ENCODE measurements around the gene JMJD6.
A peak's percentile ranks its signal among the peaks of the same experiment; 100 is the strongest.
"Not testable (repeated sequence)": the region's sequence is repeated elsewhere in the genome, so short reads cannot be mapped to it uniquely, and the experiment has no call there.

Gene JMJD6

GRCh38 chr17:76726231-76726775 lies at the start of gene JMJD6:
Gene JMJD6, minus strand, starts transcription at chr17:76726606. Its CDS starts 131 bp downstream, at chr17:76726475.
- peak; percentile 93 for DNase-seq (ENCODE audit: low read depth)

DNA sequence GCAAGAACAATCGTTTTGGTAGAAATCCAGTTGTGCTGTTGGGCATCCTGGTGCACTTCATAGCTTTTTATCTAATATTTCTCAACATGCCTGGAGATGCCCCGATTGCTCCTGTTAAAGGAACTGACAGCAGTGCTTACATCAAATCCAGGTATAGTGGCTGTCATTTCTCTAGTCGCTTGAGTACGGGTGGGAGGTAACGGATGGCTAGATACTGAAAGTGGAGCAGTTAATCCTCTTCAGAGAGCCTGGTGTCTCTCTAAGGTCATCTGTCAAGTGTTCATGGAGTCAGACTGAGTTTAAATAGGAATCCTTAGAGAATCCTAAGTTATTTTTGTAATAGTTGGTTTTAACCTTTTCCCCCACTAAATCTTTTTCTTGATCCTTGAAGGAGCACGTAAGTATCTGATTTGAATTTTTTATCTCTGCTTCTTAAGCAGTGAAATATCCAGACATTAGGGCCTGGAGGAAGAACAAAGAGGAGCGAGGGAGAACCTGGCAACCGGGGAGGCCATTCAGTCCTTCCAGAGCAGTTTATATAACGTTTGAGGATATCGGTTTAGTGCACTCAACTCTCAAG lies 48.7 kb upstream of the JMJD6 start:
- DNase-seq (ENCODE audit: low read depth), result no peak

GRCh38 chr17:76772842-76773525 lies 46.6 kb upstream of the JMJD6 start:
- DNase-seq (ENCODE audit: low read depth), result peak; percentile 77

DNA sequence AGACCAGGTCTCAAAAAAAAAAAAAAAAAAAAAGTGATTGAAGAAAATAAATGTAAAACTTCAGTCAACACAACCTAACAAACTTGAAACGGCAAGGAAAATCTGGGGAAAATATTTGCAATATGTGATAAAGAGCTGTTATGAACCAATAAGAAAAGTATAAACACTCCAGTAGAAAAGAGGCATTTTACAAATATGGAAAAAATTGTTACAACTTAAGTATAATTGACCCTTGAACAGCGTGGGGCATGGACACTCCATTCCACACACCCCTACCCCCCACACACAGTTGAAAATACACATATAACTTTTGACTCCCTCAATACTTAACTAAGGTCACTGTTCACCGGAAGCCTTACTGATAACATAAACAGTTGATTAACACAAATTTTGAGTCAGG lies 32.2 kb upstream of the JMJD6 start:
- no peak for DNase-seq (ENCODE audit: low read depth)

DNA sequence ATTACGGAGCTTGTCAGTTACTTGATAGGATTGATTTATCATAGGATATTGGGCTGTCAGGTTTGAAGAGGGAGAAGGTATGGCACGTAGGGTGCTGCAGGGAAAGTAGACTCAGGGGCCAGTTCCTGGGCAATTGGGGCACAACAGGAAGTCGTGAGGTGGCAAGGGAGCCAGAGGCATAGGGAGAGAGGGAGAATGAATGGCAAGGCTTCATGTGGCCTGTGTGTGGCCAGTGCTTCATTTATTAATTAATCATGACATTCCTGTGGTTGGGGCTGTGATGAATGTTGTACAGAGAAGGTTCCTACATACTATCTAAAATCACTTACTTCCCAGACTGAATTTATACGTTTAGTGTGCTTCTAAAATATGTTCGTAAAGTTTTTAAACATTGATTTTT lies 30.9 kb upstream of the JMJD6 start:
- no peak for DNase-seq (ENCODE audit: low read depth)

DNA sequence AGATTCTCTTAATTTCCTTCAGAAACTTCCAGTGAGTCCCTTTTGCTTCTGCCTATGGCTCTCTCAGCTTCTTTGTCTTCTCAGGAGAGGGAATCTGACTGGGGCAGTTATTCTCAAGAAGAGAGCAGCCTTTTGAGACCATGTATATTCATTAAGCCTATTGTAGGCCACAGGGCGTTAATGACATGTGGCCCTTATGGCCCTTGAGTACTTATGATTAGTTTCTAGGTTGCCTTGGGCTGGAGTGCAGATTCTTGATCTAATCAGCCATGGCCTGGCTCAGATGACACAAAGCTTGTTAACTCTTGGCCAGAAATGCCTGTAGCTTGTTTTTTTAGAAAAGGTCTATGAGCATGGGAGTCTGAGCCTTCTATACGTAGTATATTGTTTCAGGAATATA lies 28.9 kb upstream of the JMJD6 start:
- no peak for DNase-seq (ENCODE audit: low read depth)

DNA sequence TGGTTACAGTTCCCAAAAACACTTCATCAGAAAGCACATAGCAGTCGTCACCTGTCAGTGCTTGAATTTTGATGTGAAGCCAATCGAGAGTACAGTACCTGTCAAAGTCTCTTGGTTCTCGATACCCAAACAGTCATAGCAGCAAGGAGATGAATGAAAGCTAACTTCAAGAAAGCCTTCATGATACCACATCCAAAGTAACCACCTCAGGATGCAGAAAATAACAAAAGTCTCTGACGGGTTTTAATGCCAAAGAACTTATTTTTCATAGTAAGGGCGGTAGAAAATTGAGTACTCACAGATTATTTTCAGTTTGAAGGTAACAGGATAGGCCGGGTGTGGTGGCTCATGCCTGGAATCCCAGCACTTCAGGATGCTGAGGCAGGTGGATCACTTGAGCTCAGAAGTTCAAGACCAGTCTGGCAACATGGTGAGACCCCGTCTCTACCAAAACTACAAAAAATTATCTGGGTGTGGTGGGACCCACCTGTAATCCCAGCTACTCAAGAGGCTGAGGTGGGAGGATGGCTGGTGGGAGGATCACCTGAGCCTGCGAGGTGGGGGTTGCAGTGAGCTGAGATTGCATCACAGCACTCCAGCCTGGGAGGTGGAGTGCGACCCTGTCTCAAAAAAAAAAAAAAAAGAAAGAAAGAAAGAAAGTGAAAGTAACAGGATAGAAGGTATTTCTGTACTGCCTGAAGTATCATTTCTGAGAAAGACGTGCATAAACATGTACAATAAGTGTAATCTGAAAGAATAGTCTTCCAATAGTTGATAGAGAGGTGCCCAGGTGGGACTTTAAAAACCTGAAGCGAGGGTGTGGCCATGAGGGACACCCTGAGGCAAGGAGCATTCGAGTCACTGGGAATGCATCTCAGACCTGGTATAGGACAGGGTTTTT lies 26.9 kb upstream of the JMJD6 start:
- no peak for DNase-seq (ENCODE audit: low read depth)

DNA sequence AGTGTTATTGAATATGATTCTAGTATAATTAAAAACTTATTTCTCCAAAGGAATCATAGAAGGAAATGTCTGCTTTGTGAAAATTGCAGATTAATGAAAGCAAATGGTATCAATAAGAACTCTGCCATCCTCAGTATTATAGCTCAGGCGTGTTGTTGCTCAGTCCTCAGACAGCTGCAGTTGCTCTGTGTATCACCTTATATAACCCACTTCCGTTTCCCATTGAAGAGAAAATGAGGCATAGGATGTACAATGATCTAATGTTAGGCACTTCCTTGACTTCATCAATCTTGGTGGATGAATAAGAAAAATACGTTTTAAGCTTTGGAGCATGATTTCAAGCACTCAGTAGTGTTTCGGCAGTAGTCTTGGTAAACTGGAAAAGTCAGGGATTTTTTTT lies 25.6 kb upstream of the JMJD6 start:
- no peak for DNase-seq (ENCODE audit: low read depth)

- no peak for DNase-seq (ENCODE audit: low read depth)
Observed at GRCh38 chr17:76751416-76751993, 25.1 kb upstream of the JMJD6 start.

- DNase-seq (ENCODE audit: low read depth), result no peak
Observed at GRCh38 chr17:76748657-76749056, 22.3 kb upstream of the JMJD6 start.

GRCh38 chr17:76747716-76748363 lies 21.4 kb upstream of the JMJD6 start:
- DNase-seq (ENCODE audit: low read depth), result no peak

GRCh38 chr17:76745785-76746184 lies 19.4 kb upstream of the JMJD6 start:
- DNase-seq (ENCODE audit: low read depth), result not testable (repeated sequence)

GRCh38 chr17:76744747-76745146 lies 18.3 kb upstream of the JMJD6 start:
- DNase-seq (ENCODE audit: low read depth), result no peak

- no peak for DNase-seq (ENCODE audit: low read depth)
Observed at GRCh38 chr17:76742958-76743357, 16.6 kb upstream of the JMJD6 start.

DNA sequence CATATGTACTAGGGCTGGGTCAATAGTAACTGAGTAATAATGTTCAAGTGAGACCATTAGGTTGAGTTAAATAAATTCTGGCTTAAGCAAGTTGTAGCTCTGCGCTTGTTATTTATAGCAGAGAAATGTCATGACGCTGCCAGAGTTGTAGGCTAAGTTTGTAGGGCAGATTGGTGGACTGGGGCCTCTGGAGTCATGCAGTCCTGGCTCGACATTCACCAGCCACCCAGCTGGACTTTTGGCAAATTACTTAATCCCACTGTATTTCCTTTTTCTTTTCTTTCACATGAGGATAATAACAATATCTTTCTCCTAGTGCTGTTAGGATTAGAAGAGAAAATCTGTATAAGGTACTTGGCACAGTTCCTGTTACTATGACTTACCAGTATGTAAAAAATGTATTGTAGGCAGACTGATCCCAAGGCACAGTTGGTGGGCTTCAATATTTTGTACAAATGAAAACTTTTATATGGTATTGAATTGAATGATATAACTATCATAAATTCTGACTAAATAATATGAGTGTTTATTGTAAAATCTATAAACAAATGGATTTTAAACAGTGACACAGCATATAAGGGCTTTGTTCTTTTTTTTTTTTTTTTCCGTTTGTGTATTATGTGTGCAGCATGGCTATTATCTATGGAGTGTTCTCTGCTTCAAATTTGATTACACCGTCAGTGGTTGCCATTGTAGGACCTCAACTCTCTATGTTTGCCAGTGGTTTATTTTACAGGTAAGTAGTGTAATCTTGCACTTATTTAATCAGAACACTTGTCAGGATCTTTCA lies 14.1 kb upstream of the JMJD6 start:
- no peak for DNase-seq (ENCODE audit: low read depth)

- DNase-seq (ENCODE audit: low read depth), result not testable (repeated sequence)
Observed at GRCh38 chr17:76739568-76740115, 13.2 kb upstream of the JMJD6 start.

DNA sequence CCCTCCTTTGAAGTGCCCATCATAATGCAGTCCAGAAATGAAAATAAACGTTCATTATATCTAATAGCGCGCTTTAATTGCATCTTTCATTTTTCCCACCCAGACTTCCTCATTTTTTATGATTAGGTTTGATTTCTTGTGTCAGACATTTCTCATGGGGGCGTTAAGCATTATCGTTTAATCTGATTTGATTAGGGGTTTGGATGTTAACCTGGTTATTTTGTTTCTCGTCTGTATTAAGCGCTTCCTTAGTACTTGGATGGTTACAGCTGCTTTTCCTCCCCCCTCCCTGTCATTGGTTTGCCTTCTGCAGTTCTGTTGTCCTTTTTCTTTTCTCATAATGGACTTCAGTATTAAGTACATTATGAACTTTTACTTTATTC lies 12.1 kb upstream of the JMJD6 start:
- DNase-seq (ENCODE audit: low read depth), result no peak

- DNase-seq (ENCODE audit: low read depth), result peak; percentile 91
Observed at GRCh38 chr17:76737676-76738467, 11.5 kb upstream of the JMJD6 start, which contains the start of gene MFSD11. Gene MFSD11, plus strand, starts transcription at chr17:76738119. Its CDS starts 234 bp downstream, at chr17:76738353.

DNA sequence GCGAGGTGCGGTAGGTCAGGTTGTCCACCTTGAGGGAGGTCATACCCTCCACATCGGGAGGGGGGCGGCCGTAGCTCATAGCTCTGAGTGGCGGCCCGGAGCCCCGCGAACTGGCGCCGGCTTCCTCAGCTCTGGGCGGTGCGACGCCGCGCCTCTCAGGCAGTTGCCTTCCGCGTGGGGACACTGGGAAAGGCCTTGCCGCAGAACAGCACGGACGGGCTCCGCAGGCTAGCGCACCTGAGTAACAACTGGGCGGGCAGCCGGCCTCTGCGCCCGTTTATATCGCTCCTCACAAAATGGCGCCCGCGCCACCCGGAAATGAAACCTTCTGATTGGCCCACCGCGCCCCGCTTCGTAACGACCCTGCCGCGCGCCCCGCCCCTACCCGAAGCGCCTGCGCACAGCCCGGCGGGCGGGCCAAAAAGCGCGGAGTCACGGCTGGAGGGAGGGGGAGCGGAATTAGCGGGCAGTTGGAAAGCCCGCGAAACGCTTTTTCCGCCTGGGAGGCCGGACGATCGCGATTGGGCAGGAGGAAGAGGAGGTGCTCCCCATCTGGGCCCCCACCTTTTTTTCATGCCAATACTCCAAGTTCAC lies 10.8 kb upstream of the JMJD6 start, which contains the start of gene SRSF2:
TSS of gene SRSF2 (minus strand) at position 250 of the 594 bp plus-strand sequence. CDS start at position 79, 171 bp downstream.
- peak; percentile 98 for DNase-seq (ENCODE audit: low read depth)

Data from fibroblast of the conjunctiva (primary cell).